ENCODE results near the gene ENO2. TPM values are rescaled to one million over a fixed set of nuclear protein-coding genes. Genes with fewer than 3 reads are reported as not detected.

ENO2 gene
- total RNA-seq, 1 donor from 2014 or later, result 120 TPM

GRCh38 chr12:6958609-6959057, 44.3 kb downstream of the ENO2 start:
- intact Hi-C loops (cut with micrococcal nuclease), result loop anchor here (2.0 kb wide), 1 partner anchor 68 kb away; no protein-coding TSS in a partner anchor

- intact Hi-C loops (cut with micrococcal nuclease), result loop anchor here (2.0 kb wide), 1 partner anchor 68 kb away; no protein-coding TSS in a partner anchor
These were observed 44.9 kb downstream of the ENO2 start for GRCh38 chr12:6959058-6959804.

GRCh38 chr12:6959805-6960592, 45.6 kb downstream of the ENO2 start:
- intact Hi-C loops (cut with micrococcal nuclease), result loop anchor here (2.0 kb wide), 1 partner anchor 69 kb away; no protein-coding TSS in a partner anchor

GRCh38 chr12:6960593-6961277, 46.4 kb downstream of the ENO2 start:
- intact Hi-C loops (cut with micrococcal nuclease), result loop anchor here (1.0 kb wide), 1 partner anchor 7 kb away; no protein-coding TSS in a partner anchor

- intact Hi-C loops (cut with micrococcal nuclease), result loop anchor here (1.0 kb wide), 1 partner anchor 8 kb away; no protein-coding TSS in a partner anchor
These were observed 46.9 kb downstream of the ENO2 start for GRCh38 chr12:6961278-6961694.

- intact Hi-C loops (cut with micrococcal nuclease), result loop anchor here (1.0 kb wide), 1 partner anchor 8 kb away; no protein-coding TSS in a partner anchor
These were observed 47.4 kb downstream of the ENO2 start for GRCh38 chr12:6961695-6962284.

- intact Hi-C loops (cut with micrococcal nuclease), result no loop called here
These were observed 48.1 kb downstream of the ENO2 start for GRCh38 chr12:6962285-6963015.

GRCh38 chr12:6963016-6963731, 48.8 kb downstream of the ENO2 start:
- intact Hi-C loops (cut with micrococcal nuclease), result no loop called here

- intact Hi-C loops (cut with micrococcal nuclease), result no loop called here
These were observed 49.5 kb downstream of the ENO2 start for GRCh38 chr12:6963791-6964413.

- intact Hi-C loops (cut with micrococcal nuclease), result loop anchor here (1.0 kb wide), 3 partner anchors 20 to 95 kb away; partner anchors contain the start of gene C12orf57
These were observed 50.2 kb downstream of the ENO2 start for GRCh38 chr12:6964605-6965025.

- intact Hi-C loops (cut with micrococcal nuclease), result loop anchor here (1.0 kb wide), 3 partner anchors 21 to 96 kb away; partner anchors contain the start of gene C12orf57
These were observed 50.8 kb downstream of the ENO2 start for GRCh38 chr12:6965026-6965661.

- intact Hi-C loops (cut with micrococcal nuclease), result loop anchor here (1.0 kb wide), 3 partner anchors 21 to 96 kb away; partner anchors contain the start of gene C12orf57
These were observed 51.3 kb downstream of the ENO2 start for GRCh38 chr12:6965714-6966113.

GRCh38 chr12:6966351-6966750, 52.0 kb downstream of the ENO2 start:
- intact Hi-C loops (cut with micrococcal nuclease), result no loop called here

- intact Hi-C loops (cut with micrococcal nuclease), result no loop called here
These were observed 53.3 kb downstream of the ENO2 start for GRCh38 chr12:6967651-6968100.

GRCh38 chr12:6968426-6968825, 54.0 kb downstream of the ENO2 start:
- intact Hi-C loops (cut with micrococcal nuclease), result no loop called here

GRCh38 chr12:6970096-6970527, 55.7 kb downstream of the ENO2 start:
- intact Hi-C loops (cut with micrococcal nuclease), result loop anchor here (1.0 to 5.0 kb wide), 8 partner anchors 26 to 307 kb away; partner anchors contain the start of genes C12orf57, C1R, ING4 and LPCAT3

Data from T-helper 2 cell treated with Interferon-gamma antibody and Interleukin-4, amounts not matched to agents 100 ng/mL and 5 ng/mL, for 36 hours (primary cell).